Tibial artery (tissue), 4 donors: ENCODE data around the gene RNU6-9.

Experiments
- DNase-seq, 2 donors: peaks; one replicate each; pipeline ENCODE4 v3.0.0-alpha.2; 2019
- H3K27ac ChIP-seq, 2 donors: fragments of 200-600 bp; sonication (generic) in 1 of 2; 1 replicate in 1 of 2; 2 replicates in 1 of 2; pipeline ENCODE4 v1.5.1; 2018 to 2019; ENCODE audit warnings: mild to moderate bottlenecking in 1 of 2
- H3K27me3 ChIP-seq, 2 donors: fragments of 200-600 bp; sonication (generic) in 1 of 2; one replicate each; pipeline versions ENCODE4 v1.5.1 to v1.6.0; 2016 to 2019
- H3K36me3 ChIP-seq, 3 donors: fragments of 200-600 bp; sonication (generic) in 2 of 3; one replicate each; pipeline ENCODE4 v1.5.1; 2016 to 2019; ENCODE audit warnings: mild to moderate bottlenecking in 2 of 3
- H3K4me1 ChIP-seq, 4 donors: fragments of 200-600 bp; sonication (generic) in 2 of 4; 1 replicate in 3 of 4; 2 replicates in 1 of 4; pipeline ENCODE4 v1.5.1; 2016 to 2019
- H3K4me3 ChIP-seq, 2 donors: fragments of 200-600 bp; sonication (generic) in 1 of 2; 1 replicate in 1 of 2; 2 replicates in 1 of 2; pipeline ENCODE4 v1.5.1; 2018 to 2019; ENCODE audit warnings: mild to moderate bottlenecking in 2 of 2
- H3K9me3 ChIP-seq, 3 donors: fragments of 200-600 bp; sonication (generic) in 1 of 3; one replicate each; pipeline ENCODE4 v1.5.1; 2016 to 2019
- intact Hi-C: fragments of 100-400 bp; cut with DNase I; formaldehyde crosslinking; loops from one replicate; pipeline ENCODE4 v1.15.0; 2023; ENCODE audit warnings: low total_unique reads
- TF ChIP-seq, protein P1 (sequence below), 2 experiments: fragments of 200-600 bp in 1 of 2; fragments of 450-650 bp in 1 of 2; IDR thresholded peaks; one replicate each; pipeline ENCODE4 v1.5.1; 2017 to 2019; ENCODE audit warnings: antibody characterized with exemption in 2 of 2, mild to moderate bottlenecking in 1 of 2, moderate library complexity in 1 of 2

The RNU6-9 gene

DNA sequence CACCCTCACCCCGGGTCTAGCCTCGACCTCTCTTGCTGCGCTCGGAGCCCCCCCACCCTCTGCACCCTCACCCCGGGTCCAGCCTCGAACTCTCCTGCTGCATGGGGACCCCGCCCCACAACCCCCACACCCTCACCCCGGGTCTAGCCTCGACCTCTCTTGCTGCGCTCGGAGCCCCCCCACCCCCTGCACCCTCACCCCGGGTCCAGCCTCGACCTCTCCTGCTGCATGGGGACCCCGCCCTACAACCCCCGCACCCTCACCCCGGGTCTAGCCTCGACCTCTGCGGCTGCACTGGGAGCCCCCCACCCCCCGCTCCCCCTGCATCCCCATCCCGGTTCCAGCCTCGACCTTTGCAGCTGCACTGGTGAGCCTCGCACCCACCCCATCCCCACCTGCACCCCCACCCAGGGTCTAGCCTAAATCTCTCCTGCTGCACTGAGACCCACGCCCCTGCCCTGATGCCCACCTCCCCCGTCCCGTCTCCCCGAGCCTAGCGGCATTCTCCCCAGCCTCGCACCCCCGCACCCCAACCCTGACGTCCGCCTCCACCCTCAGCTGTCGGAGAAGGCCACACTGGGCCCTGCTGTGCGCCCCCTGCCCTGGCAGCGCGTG lies 32.0 kb upstream of the RNU6-9 start:
- Histone ChIP-seq H3K9me3 (no peaks in the 10 kb centered on the region), H3K36me3 (no peaks in the 10 kb centered on the region), H3K27me3 (peaks cover 0 to 52% of the 10 kb centered on the region in 2 donors), H3K4me3 (no peak overlapping the region), H3K4me1 (peaks cover 0 to 31% (median 18%) of the 10 kb centered on the region in 4 donors), H3K27ac (no peak overlapping the region)
- intact Hi-C loops = no loop called here
- TF ChIP-seq, protein P1, sequence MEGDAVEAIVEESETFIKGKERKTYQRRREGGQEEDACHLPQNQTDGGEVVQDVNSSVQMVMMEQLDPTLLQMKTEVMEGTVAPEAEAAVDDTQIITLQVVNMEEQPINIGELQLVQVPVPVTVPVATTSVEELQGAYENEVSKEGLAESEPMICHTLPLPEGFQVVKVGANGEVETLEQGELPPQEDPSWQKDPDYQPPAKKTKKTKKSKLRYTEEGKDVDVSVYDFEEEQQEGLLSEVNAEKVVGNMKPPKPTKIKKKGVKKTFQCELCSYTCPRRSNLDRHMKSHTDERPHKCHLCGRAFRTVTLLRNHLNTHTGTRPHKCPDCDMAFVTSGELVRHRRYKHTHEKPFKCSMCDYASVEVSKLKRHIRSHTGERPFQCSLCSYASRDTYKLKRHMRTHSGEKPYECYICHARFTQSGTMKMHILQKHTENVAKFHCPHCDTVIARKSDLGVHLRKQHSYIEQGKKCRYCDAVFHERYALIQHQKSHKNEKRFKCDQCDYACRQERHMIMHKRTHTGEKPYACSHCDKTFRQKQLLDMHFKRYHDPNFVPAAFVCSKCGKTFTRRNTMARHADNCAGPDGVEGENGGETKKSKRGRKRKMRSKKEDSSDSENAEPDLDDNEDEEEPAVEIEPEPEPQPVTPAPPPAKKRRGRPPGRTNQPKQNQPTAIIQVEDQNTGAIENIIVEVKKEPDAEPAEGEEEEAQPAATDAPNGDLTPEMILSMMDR (IDR thresholded peaks at IDR 0.05) = no peak
- DNase-seq = no peak

DNA sequence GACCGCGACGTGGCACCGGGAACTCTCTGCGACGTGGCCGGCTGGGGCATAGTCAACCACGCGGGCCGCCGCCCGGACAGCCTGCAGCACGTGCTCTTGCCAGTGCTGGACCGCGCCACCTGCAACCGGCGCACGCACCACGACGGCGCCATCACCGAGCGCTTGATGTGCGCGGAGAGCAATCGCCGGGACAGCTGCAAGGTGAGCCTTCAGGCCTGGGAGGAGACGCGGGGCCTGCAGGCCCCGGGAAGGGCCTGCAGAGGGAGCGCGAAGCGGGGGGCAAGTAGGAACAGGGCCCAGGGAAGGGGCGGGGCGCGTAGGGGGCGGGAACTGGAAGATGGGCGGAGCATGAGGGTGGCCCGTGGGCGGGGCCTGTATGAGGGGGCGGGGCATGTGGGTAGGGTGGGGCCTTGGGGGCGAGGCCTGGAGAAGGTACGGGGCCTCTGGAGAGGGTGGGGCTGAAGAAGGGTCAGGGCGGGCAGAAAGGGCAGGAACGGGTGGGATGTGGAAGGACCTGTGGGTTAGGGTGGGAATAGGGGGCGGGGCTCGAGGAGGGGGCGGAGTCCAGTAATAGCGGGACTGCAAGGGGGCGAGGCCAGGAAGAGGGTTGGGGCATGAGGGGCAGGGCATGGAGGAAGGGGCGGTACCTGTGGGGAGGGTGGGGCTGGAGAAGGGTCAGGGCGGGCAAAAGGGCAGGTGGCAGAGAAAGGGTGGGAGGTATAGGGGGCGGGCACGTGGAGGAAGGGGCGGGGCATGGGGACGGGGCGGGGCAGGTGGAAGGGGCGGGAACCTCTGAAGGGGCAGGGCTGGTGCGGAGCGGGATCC lies 31.3 kb upstream of the RNU6-9 start:
- Histone ChIP-seq H3K9me3 (no peaks in the 10 kb centered on the region), H3K4me1 (peaks cover 0 to 31% (median 18%) of the 10 kb centered on the region in 4 donors), H3K27ac (no peak overlapping the region), H3K27me3 (peaks cover 0 to 50% of the 10 kb centered on the region in 2 donors), H3K4me3 (no peak overlapping the region), H3K36me3 (peaks cover 0 to 2% (median 0%) of the 10 kb centered on the region in 3 donors)
- DNase-seq = no peak
- intact Hi-C loops = no loop called here
- TF ChIP-seq, protein P1 (IDR thresholded peaks at IDR 0.05) = no peak

DNA sequence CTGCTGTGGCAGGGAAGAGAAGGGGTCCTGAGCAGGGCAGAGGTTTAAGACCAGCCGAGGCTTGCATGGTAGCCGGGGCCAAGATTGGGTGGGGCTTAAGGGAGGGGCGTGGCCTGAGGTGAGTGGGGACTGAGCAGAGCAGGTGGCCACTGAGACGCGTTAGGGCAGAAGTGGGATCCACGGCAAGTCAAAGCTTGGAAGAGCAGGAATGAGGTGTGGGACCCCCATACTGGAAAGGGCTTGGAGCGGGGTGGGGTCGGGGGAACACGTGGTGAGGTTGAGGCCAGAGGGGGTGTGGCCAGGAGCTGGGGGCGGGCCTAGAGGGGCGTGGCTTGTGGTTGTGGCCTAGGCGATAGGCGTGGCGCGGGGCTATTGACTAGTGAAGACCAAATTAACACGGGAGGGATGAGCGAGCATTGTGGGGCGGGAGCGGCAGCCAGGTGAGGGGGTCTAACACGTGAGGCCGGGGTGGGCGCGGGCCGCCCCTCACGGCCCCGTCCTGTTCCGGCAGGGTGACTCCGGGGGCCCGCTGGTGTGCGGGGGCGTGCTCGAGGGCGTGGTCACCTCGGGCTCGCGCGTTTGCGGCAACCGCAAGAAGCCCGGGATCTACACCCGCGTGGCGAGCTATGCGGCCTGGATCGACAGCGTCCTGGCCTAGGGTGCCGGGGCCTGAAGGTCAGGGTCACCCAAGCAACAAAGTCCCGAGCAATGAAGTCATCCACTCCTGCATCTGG lies 30.5 kb upstream of the RNU6-9 start:
- TF ChIP-seq, protein P1 (IDR thresholded peaks at IDR 0.05) = no peak
- Histone ChIP-seq H3K36me3 (peaks cover under 1 to 10% (median 5%) of the 10 kb centered on the region in 3 donors), H3K27ac (no peak overlapping the region), H3K4me3 (no peak overlapping the region), H3K4me1 (peaks cover 0 to 31% (median 18%) of the 10 kb centered on the region in 4 donors), H3K27me3 (peaks cover 0 to 48% of the 10 kb centered on the region in 2 donors), H3K9me3 (no peaks in the 10 kb centered on the region)
- intact Hi-C loops = no loop called here
- peak in 1 of 2 donors; percentile 80 for DNase-seq

DNA sequence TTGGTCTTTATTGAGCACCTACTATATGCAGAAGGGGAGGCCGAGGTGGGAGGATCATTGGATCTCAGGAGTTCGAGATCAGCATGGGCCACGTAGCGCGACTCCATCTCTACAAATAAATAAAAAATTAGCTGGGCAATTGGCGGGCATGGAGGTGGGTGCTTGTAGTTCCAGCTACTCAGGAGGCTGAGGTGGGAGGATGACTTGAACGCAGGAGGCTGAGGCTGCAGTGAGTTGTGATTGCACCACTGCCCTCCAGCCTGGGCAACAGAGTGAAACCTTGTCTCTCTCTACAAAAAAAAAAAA lies 30.0 kb upstream of the RNU6-9 start:
- H3K9me3 ChIP-seq = no peaks in the 10 kb centered on the region
- peaks cover 0 to 46% of the 10 kb centered on the region in 2 donors for H3K27me3 ChIP-seq
- DNase-seq = no peak
- H3K4me3 ChIP-seq = no peak overlapping the region
- no peak overlapping the region for H3K27ac ChIP-seq
- peaks cover 0 to 31% (median 18%) of the 10 kb centered on the region in 4 donors for H3K4me1 ChIP-seq
- intact Hi-C loops = no loop called here
- H3K36me3 ChIP-seq = peaks cover 5 to 15% (median 10%) of the 10 kb centered on the region in 3 donors
- TF ChIP-seq, protein P1 (IDR thresholded peaks at IDR 0.05) = no peak

DNA sequence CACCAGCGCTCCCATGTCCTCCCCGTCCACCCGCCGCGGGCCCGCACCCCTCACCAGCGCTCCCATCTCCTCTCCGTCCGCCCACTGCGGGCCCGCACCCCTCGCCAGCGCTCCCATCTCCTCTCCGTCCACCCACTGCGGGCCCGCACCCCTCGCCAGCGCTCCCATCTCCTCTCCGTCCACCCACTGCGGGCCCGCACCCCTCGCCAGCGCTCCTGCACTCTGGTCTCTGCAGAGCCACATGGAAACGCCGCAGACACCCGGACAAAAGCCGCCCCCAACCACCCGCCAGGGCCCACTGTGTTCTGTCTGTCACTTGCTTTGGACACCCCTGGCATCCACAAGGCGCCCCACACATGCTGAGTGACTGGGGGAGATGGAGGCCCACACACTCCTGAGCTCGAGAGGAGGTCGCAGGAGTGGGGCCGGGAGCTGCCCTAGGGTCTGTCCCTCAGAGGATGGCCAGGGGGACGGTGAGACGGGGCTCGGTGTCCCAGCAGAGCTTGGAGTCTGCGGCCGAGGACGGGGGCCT lies 26.4 kb upstream of the RNU6-9 start:
- intact Hi-C loops = no loop called here
- peaks cover 0 to 32% (median 16%) of the 10 kb centered on the region in 4 donors for H3K4me1 ChIP-seq
- TF ChIP-seq, protein P1 (IDR thresholded peaks at IDR 0.05) = no peak
- H3K4me3 ChIP-seq = no peak overlapping the region
- DNase-seq = no peak
- no peak overlapping the region for H3K27ac ChIP-seq
- H3K36me3 ChIP-seq = peaks cover 14 to 49% (median 33%) of the 10 kb centered on the region in 3 donors
- H3K9me3 ChIP-seq = no peaks in the 10 kb centered on the region
- H3K27me3 ChIP-seq = peaks cover 0 to 13% of the 10 kb centered on the region in 2 donors
